ENCODE results near the gene TCP1.

Gene TCP1

GRCh38 chr6:159789377-159790148 is at the start of gene TCP1:
Gene TCP1, minus strand, starts transcription at chr6:159789602. Its CDS starts 134 bp downstream, at chr6:159789468.
- DNase-seq (peak; percentile 98), ATAC-seq (replicated peaks) (peak; percentile 83 to 86)
- Mint-ChIP-seq H3K36me3 (peaks cover 26 to 45% of the 10 kb centered on the region in 2 donors), H3K27ac (peak within 1 kb of the TSS; percentile 95), H3K4me3 (peak within 1 kb of the TSS; percentile 91 to 96), H3K4me1 (peaks cover 18 to 57% of the 10 kb centered on the region in 2 donors), H3K9me3 (no peaks in the 10 kb centered on the region), H3K27me3 (no peaks in the 10 kb centered on the region)

GRCh38 chr6:159838020-159838744 is 48.8 kb upstream of the TCP1 start:
- Mint-ChIP-seq H3K4me3 (no peak overlapping the region), H3K4me1 (no peaks in the 10 kb centered on the region), H3K36me3 (no peaks in the 10 kb centered on the region), H3K9me3 (no peaks in the 10 kb centered on the region), H3K27ac (no peak overlapping the region), H3K27me3 (peaks cover 18 to 27% of the 10 kb centered on the region in 2 donors)
- ATAC-seq (replicated peaks) (no peak), DNase-seq (no peak)

- H3K9me3 Mint-ChIP-seq, result no peaks in the 10 kb centered on the region
- no peak overlapping the region for H3K27ac Mint-ChIP-seq
- DNase-seq (no peak), ATAC-seq (replicated peaks) (no peak)
- H3K27me3 Mint-ChIP-seq, result peaks cover 18 to 27% of the 10 kb centered on the region in 2 donors
- no peaks in the 10 kb centered on the region for H3K36me3 Mint-ChIP-seq
- H3K4me1 Mint-ChIP-seq, result no peaks in the 10 kb centered on the region
- H3K4me3 Mint-ChIP-seq, result no peak overlapping the region
These were observed 48.1 kb upstream of the TCP1 start for GRCh38 chr6:159837511-159837910.

GRCh38 chr6:159836718-159837490 is 47.5 kb upstream of the TCP1 start:
- peaks cover 18 to 27% of the 10 kb centered on the region in 2 donors for H3K27me3 Mint-ChIP-seq
- no peaks in the 10 kb centered on the region for H3K4me1 Mint-ChIP-seq
- DNase-seq (no peak), ATAC-seq (replicated peaks) (no peak)
- H3K9me3 Mint-ChIP-seq, result no peaks in the 10 kb centered on the region
- H3K4me3 Mint-ChIP-seq, result no peak overlapping the region
- no peak overlapping the region for H3K27ac Mint-ChIP-seq
- H3K36me3 Mint-ChIP-seq, result no peaks in the 10 kb centered on the region

GRCh38 chr6:159833997-159834603 is 44.7 kb upstream of the TCP1 start:
- peaks cover 3 to 16% of the 10 kb centered on the region in 2 donors for H3K4me1 Mint-ChIP-seq
- DNase-seq (no peak), ATAC-seq (replicated peaks) (no peak)
- H3K9me3 Mint-ChIP-seq, result no peaks in the 10 kb centered on the region
- H3K27me3 Mint-ChIP-seq, result peaks cover 28 to 37% of the 10 kb centered on the region in 2 donors
- H3K27ac Mint-ChIP-seq, result no peak overlapping the region
- H3K4me3 Mint-ChIP-seq, result no peak overlapping the region
- no peaks in the 10 kb centered on the region for H3K36me3 Mint-ChIP-seq

GRCh38 chr6:159833556-159833955 is 44.2 kb upstream of the TCP1 start:
- Mint-ChIP-seq H3K4me3 (no peak overlapping the region), H3K4me1 (peaks cover 3 to 19% of the 10 kb centered on the region in 2 donors)
- no peak for DNase-seq

GRCh38 chr6:159832946-159833345 is 43.5 kb upstream of the TCP1 start:
- no peak overlapping the region for H3K4me3 Mint-ChIP-seq
- ATAC-seq (replicated peaks) (no peak), DNase-seq (no peak)
- H3K27me3 Mint-ChIP-seq, result peaks cover 22 to 29% of the 10 kb centered on the region in 2 donors
- H3K27ac Mint-ChIP-seq, result no peak overlapping the region
- H3K36me3 Mint-ChIP-seq, result no peaks in the 10 kb centered on the region
- no peaks in the 10 kb centered on the region for H3K9me3 Mint-ChIP-seq
- peaks cover 4 to 19% of the 10 kb centered on the region in 2 donors for H3K4me1 Mint-ChIP-seq

More at GRCh38 chr6:159833556-159833955, 44.2 kb upstream of the TCP1 start:
- Mint-ChIP-seq H3K9me3 (no peaks in the 10 kb centered on the region), H3K27ac (no peak overlapping the region), H3K36me3 (no peaks in the 10 kb centered on the region), H3K27me3 (peaks cover 28 to 36% of the 10 kb centered on the region in 2 donors)
- ATAC-seq (replicated peaks), result no peak

- peaks cover 9 to 16% of the 10 kb centered on the region in 2 donors for H3K27me3 Mint-ChIP-seq
- H3K9me3 Mint-ChIP-seq, result no peaks in the 10 kb centered on the region
- no peaks in the 10 kb centered on the region for H3K36me3 Mint-ChIP-seq
- no peak overlapping the region for H3K4me3 Mint-ChIP-seq
- no peak overlapping the region for H3K27ac Mint-ChIP-seq
- H3K4me1 Mint-ChIP-seq, result peaks cover 5 to 19% of the 10 kb centered on the region in 2 donors
- no peak for ATAC-seq (replicated peaks)
- DNase-seq, result no peak
These were observed 41.9 kb upstream of the TCP1 start for GRCh38 chr6:159831373-159831679.

GRCh38 chr6:159830501-159831372 is 41.3 kb upstream of the TCP1 start:
- DNase-seq, result no peak
- Mint-ChIP-seq H3K4me1 (peaks cover 5 to 19% of the 10 kb centered on the region in 2 donors), H3K27ac (peak overlapping the region; percentile 43), H3K36me3 (no peaks in the 10 kb centered on the region), H3K4me3 (no peak overlapping the region), H3K27me3 (peaks cover 9 to 14% of the 10 kb centered on the region in 2 donors), H3K9me3 (no peaks in the 10 kb centered on the region)
- ATAC-seq (replicated peaks), result no peak

GRCh38 chr6:159829526-159829925 is 40.1 kb upstream of the TCP1 start:
- no peak for DNase-seq
- no peaks in the 10 kb centered on the region for H3K36me3 Mint-ChIP-seq
- no peak overlapping the region for H3K4me3 Mint-ChIP-seq
- H3K4me1 Mint-ChIP-seq, result peaks cover 5 to 19% of the 10 kb centered on the region in 2 donors
- H3K27me3 Mint-ChIP-seq, result peaks cover 9 to 14% of the 10 kb centered on the region in 2 donors
- no peak overlapping the region for H3K27ac Mint-ChIP-seq
- no peaks in the 10 kb centered on the region for H3K9me3 Mint-ChIP-seq
- ATAC-seq (replicated peaks), result peak; percentile 31 to 59

- H3K36me3 Mint-ChIP-seq, result peaks cover 4 to 6% of the 10 kb centered on the region in 2 donors
- DNase-seq (no peak), ATAC-seq (replicated peaks) (no peak)
- peaks cover 0 to 2% of the 10 kb centered on the region in 2 donors for H3K9me3 Mint-ChIP-seq
- H3K27ac Mint-ChIP-seq, result no peak overlapping the region
- no peak overlapping the region for H3K4me3 Mint-ChIP-seq
- peaks cover 5 to 19% of the 10 kb centered on the region in 2 donors for H3K4me1 Mint-ChIP-seq
- peaks cover 9 to 14% of the 10 kb centered on the region in 2 donors for H3K27me3 Mint-ChIP-seq
These were observed 38.7 kb upstream of the TCP1 start for GRCh38 chr6:159828074-159828473.

- H3K36me3 Mint-ChIP-seq, result peaks cover 4 to 13% of the 10 kb centered on the region in 2 donors
- no peak overlapping the region for H3K4me3 Mint-ChIP-seq
- H3K27ac Mint-ChIP-seq, result no peak overlapping the region
These were observed 37.7 kb upstream of the TCP1 start for GRCh38 chr6:159826968-159827647.

GRCh38 chr6:159826004-159826403 is 36.6 kb upstream of the TCP1 start:
- no peak for ATAC-seq (replicated peaks)

More at GRCh38 chr6:159826968-159827647, 37.7 kb upstream of the TCP1 start:
- ATAC-seq (replicated peaks) (no peak), DNase-seq (no peak)
- peaks cover 9 to 14% of the 10 kb centered on the region in 2 donors for H3K27me3 Mint-ChIP-seq
- H3K9me3 Mint-ChIP-seq, result peaks cover 0 to 2% of the 10 kb centered on the region in 2 donors
- peaks cover 5 to 19% of the 10 kb centered on the region in 2 donors for H3K4me1 Mint-ChIP-seq

More at GRCh38 chr6:159826004-159826403, 36.6 kb upstream of the TCP1 start:
- no peak overlapping the region for H3K4me3 Mint-ChIP-seq
- peaks cover 0 to 2% of the 10 kb centered on the region in 2 donors for H3K9me3 Mint-ChIP-seq
- DNase-seq, result no peak
- peaks cover 4 to 13% of the 10 kb centered on the region in 2 donors for H3K36me3 Mint-ChIP-seq
- peaks cover 7 to 8% of the 10 kb centered on the region in 2 donors for H3K27me3 Mint-ChIP-seq
- no peak overlapping the region for H3K27ac Mint-ChIP-seq
- H3K4me1 Mint-ChIP-seq, result peaks cover 7 to 24% of the 10 kb centered on the region in 2 donors
